ENCODE measurements around the gene ZEB2.

Gene ZEB2

DNA sequence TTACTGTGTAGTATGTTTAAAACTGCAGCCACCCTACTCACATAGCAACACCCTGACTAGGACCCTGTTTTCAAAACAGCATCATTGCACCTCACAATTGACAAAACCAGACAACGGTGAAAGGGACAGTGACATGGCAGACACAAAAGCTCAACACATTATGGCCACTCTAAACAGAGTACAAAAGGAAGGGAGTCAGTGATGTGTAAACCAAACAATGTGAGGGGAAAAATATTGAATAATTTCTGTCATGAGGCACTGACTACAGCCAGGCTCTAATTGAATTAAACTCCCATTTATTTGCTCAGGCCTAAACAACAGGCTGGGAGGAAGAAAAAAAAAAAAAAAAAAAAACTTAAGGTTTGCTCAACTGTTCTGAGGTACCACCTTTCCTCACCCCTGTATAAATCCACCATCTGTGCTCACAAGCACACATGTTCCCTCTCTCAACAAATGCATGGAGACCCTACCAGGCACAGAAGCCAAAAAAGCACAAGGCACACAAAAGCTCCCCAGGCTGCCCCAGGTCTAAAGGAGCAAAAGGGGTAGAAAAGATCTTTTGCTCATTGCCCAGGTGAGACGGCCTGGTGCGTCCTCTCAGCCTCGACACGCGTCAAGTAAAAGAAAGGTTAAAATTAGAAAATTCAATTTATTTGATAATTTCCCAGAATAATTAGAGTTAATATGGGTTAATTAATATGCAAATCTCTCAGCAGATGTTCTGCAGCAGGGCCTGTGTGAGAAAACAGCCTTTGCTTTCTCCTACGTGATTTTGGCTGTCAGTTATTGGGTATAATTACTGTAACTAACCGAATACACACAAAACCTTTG, 80.9 kb downstream of the ZEB2 start:
- no peak for DNase-seq (ENCODE audit: extremely low read depth, low read depth)
- TF ChIP-seq, protein P1, sequence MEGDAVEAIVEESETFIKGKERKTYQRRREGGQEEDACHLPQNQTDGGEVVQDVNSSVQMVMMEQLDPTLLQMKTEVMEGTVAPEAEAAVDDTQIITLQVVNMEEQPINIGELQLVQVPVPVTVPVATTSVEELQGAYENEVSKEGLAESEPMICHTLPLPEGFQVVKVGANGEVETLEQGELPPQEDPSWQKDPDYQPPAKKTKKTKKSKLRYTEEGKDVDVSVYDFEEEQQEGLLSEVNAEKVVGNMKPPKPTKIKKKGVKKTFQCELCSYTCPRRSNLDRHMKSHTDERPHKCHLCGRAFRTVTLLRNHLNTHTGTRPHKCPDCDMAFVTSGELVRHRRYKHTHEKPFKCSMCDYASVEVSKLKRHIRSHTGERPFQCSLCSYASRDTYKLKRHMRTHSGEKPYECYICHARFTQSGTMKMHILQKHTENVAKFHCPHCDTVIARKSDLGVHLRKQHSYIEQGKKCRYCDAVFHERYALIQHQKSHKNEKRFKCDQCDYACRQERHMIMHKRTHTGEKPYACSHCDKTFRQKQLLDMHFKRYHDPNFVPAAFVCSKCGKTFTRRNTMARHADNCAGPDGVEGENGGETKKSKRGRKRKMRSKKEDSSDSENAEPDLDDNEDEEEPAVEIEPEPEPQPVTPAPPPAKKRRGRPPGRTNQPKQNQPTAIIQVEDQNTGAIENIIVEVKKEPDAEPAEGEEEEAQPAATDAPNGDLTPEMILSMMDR (IDR thresholded peaks at IDR 0.05; ENCODE audit: low read depth, low read length): no peak

DNA sequence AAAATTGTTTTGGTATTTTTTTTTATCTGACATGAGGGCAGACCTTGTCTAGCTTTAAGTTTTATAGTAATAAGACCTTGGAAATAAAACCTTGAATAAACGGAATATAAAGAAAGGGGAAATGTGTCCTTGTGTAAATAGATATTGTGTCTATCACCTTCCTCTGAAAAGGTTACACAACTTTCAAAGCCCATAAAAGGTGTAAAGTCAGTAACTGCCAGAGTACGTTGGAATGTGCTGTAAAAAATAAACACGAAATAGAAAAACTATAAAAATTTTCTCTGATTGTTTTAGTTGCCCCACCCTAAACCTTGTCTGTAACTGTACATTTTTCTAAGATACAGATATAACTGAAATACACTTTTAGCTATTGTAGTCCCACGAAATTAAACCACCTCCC, 82.3 kb downstream of the ZEB2 start:
- TF ChIP-seq, protein P1 (IDR thresholded peaks at IDR 0.05; ENCODE audit: low read depth, low read length): no peak
- DNase-seq (ENCODE audit: extremely low read depth, low read depth): no peak

DNA sequence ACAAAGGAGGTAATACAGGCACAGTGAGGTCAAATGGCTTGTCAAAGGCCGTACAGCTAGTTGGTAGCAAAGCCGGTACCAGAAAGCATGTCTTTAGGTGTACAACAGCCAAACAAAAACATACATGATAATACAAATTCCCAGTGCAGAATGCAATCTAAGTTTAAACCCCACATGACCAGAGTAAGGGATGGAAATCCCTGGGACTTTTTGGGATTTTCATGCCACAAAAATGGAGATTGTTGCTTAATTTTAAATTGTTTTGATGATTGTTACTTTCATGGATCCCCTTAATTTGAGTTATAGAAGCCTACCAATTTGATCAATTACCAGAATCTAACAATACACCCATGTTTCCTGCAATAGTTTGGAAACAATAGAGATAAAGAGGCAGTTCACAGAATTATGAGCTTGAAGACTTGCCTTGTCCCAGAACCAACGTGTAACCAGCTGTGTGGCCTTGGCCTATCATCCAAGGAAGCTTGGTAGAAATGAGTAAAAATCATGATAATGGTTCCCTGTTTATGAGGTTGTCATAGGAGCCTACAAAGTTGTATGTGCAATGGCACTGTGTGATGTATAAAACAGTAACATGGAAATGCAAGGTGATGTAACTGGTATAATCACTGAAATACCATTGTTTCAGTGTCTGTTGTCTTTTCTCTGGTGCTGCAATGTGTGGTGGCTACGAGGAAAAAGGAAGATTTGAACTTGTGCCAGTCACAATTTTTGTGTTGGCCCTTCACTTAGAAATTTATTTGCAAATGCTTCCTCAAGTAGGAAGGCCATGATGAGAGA, 85.3 kb downstream of the ZEB2 start:
- no peak for DNase-seq (ENCODE audit: extremely low read depth, low read depth)
- TF ChIP-seq, protein P1 (IDR thresholded peaks at IDR 0.05; ENCODE audit: low read depth, low read length): no peak

DNA sequence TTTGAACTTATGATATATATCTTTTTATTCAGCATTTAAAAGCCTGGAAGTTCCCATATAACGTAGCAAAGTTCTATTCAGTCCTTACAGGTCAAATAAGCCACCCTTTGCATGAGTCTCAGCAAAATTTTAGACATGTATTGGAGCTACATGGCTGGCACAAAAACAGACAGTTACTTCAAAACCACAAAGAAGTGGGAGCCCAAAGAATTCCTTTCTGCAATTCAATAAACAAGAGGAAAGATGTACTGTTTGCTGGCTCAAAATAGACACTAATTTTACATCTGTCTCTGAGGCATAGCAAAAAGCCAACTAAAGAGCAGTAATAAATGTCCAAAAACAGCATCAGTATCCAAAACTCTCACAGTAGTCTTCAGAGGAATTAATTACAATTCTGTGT, 87.0 kb downstream of the ZEB2 start:
- TF ChIP-seq, protein P1 (IDR thresholded peaks at IDR 0.05; ENCODE audit: low read depth, low read length): no peak
- no peak for DNase-seq (ENCODE audit: extremely low read depth, low read depth)

DNA sequence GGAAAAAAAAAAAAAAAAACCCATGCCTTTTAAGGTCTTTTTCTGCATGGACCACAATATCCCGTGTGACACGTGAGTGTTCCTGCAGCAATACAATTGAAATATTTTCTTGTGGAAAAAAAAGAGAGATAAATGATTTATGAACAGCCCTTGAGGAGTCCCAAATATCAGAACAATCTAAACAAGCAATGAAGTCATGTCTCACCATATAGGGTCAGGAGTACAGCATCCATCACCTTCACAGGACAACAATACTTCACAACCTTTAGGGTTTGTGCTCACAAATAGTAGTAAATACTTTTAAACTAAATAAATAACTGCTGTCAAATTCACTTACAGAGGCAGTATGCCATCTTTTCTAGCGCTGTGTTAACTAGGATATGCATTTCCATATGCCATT, 87.9 kb downstream of the ZEB2 start:
- TF ChIP-seq, protein P1 (IDR thresholded peaks at IDR 0.05; ENCODE audit: low read depth, low read length): no peak
- DNase-seq (ENCODE audit: extremely low read depth, low read depth): no peak

DNA sequence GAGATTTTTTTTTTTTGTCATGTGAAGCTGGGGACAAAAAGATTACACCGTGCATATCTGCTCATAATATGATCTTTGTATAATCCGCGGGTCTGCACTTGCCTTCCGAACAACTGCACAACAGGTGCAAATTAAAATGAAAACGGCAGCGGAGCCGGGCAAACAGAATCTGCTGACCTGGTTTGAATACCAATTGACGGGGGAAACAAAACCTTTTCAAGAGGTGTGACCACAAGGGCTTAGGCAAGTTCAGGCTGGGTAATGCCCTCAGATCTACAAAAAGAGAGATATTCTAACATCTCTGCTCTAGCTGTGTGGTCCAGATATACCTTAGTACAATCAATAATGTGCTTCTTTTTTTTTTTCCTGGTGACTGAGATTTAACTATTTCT, 88.5 kb downstream of the ZEB2 start:
- TF ChIP-seq, protein P1 (IDR thresholded peaks at IDR 0.05; ENCODE audit: low read depth, low read length): no peak
- no peak for DNase-seq (ENCODE audit: extremely low read depth, low read depth)

All from AG09319 (cell line).